Heart right ventricle (tissue), 16 donors: ENCODE data around the gene UPK1B. TPM values are rescaled to one million over a fixed set of nuclear protein-coding genes. Genes with fewer than 3 reads are reported as not detected.

Source experiments
- ATAC-seq, 8 donors: fragments of 200-7000 bp; cut with Tn5 transposase; one replicate each; pipeline ENCODE4 v1.9.1; 2020; ENCODE audit warnings: mild to moderate bottlenecking in 8 of 8, moderate library complexity in 8 of 8, moderate number of reproducible peaks in 1 of 8
- DNase-seq, 2 donors: peaks; one replicate each; pipeline ENCODE4 v3.0.0-alpha.2; 2020
- H3K27ac ChIP-seq, 10 donors: fragments of 200-600 bp; sonication (generic) in 2 of 10; one replicate each; pipeline versions ENCODE4 v1.5.0 to v1.8.0; 2020 to 2022; ENCODE audit warnings: mild to moderate bottlenecking in 3 of 10
- H3K27me3 ChIP-seq, 7 donors: fragments of 200-600 bp; one replicate each; pipeline ENCODE4 v1.8.0; 2021 to 2022; ENCODE audit warnings: mild to moderate bottlenecking in 2 of 7
- H3K36me3 ChIP-seq, 9 donors: fragments of 200-600 bp; sonication (generic) in 1 of 9; one replicate each; pipeline versions ENCODE4 v1.5.0 to v1.8.0; 2020 to 2022; ENCODE audit warnings: mild to moderate bottlenecking in 2 of 9
- H3K4me1 ChIP-seq, 9 donors: fragments of 200-600 bp; sonication (generic) in 1 of 9; one replicate each; pipeline versions ENCODE4 v1.5.0 to v1.8.0; 2020 to 2022; ENCODE audit warnings: mild to moderate bottlenecking in 4 of 9
- H3K4me3 ChIP-seq, 10 donors: fragments of 200-600 bp; sonication (generic) in 2 of 10; one replicate each; pipeline versions ENCODE4 v1.5.0 to v1.8.0; 2020 to 2022; ENCODE audit warnings: mild to moderate bottlenecking in 7 of 10, moderate library complexity in 2 of 10
- H3K9me3 ChIP-seq, 11 donors: fragments of 200-600 bp in 10 of 11; sonication (generic) in 2 of 11; one replicate each; pipeline versions ENCODE4 v1.5.0 to v1.8.0; 2013 to 2022; ENCODE audit warnings: mild to moderate bottlenecking in 2 of 11, control low read depth in 1 of 11, moderate library complexity in 1 of 11
- CTCF ChIP-seq, 9 donors: fragments of 200-600 bp; sonication (generic) in 2 of 9; IDR thresholded peaks; one replicate each; pipeline versions ENCODE4 v1.5.0 to v1.8.0; 2021 to 2022; ENCODE audit warnings: antibody characterized with exemption in 9 of 9, mild to moderate bottlenecking in 5 of 9, moderate library complexity in 1 of 9
- WGBS, 2 donors: extraction: QIAGEN DNeasy Blood & Tissue Kit; methylation state at CpG; one replicate each; pipeline ENCODE4 v1.1.7; 2013; ENCODE audit warnings: inconsistent platforms in 1 of 2; 5-methylcytosine and 5-hydroxymethylcytosine counted together
- intact Hi-C, 10 donors: fragments of 100-400 bp; cut with DNase I; formaldehyde crosslinking; loops; one replicate each; pipeline versions ENCODE4 v1.11.1 to v1.14.2; 2022
- polyA plus RNA-seq, 2 donors: library from polyadenylated mRNA; stranded (reverse); fragments of 200-250 nt; gene quantifications; one replicate each; pipeline ENCODE4 v1.2.3, GENCODE V29; 2013
- total RNA-seq, 10 donors: library from RNA; stranded (reverse); fragmentation: NEBNext Ultra II Directional in 3 of 10; extraction: Animal tissue kit (Norgen Biotek cat#: 25700) in 3 of 10; gene quantifications; one replicate each; pipeline versions ENCODE4 v1.2.1 to v1.2.4, GENCODE V29; 2021 to 2023
- donor health status: Arrhythmogenic right ventricular cardiomyopathy.
- donor health status: ischemic (EF 13 %, LVEDD 7.1; RV severe dilation, severe dysfunction).
- donor health status: healthy with polysubstance abuse.
- donor health status: DM: no; HTN: yes; CAD: no.
- donor health status: DM: no; HTN: no; CAD: no.
- donor health status: ischemic (EF 25% LVEDD 6.9; RV normal size, moderate dysfunction).
- donor health status: ischemic (EF 25% LVEDD 5.7; RV mildly dilated, moderate dysfunction).
- donor health status: healthy.
- donor health status: DM: yes; HTN: yes; CAD: no.
- donor health status: Ischemic cardiomyopathy.
- donor health status: ischemic (EF 35%, LVEDD 5.7; RV mildly dilated, moderate dysfunction).
- donor health status: nonischemic (EF 11% LVEDD 7.7; RV severe dilation, severe dysfunction).
- donor health status: DM: yes; HTN: yes; CAD: no.
- donor health status: PGD.
- donor health status: ischemic (EF 29% LVEDD 5.4; RV normal size, mild dysfunction).
- donor health status: nonischemic (EF 23%, LVEDD 6.1; RV moderate dilation, normal function).

The UPK1B gene
- total and polyA plus RNA-seq, 12 donors = 1.1 TPM; not detected in 11

GRCh38 chr3:119205209-119205608 is 31.8 kb downstream of the UPK1B start:
- H3K4me1 ChIP-seq = peaks cover 0 to 21% (median 9%) of the 10 kb centered on the region in 9 donors
- H3K4me3 ChIP-seq = no peak overlapping the region
- H3K9me3 ChIP-seq = no peaks in the 10 kb centered on the region
- DNase-seq (no peak), ATAC-seq (peak in 3 of 8 donors; percentile 15 to 38 (median 21))
- H3K27ac ChIP-seq = no peak overlapping the region
- H3K36me3 ChIP-seq = peaks cover 0 to 25% (median 6%) of the 10 kb centered on the region in 9 donors
- intact Hi-C loops = no loop called here
- H3K27me3 ChIP-seq = no peaks in the 10 kb centered on the region
- WGBS, 2 donors = 41 to 68% methylated on average over 8 of the region's 8 CpGs
- no peak for TF ChIP-seq CTCF (IDR thresholded peaks at IDR 0.05)

- no peak overlapping the region for H3K27ac ChIP-seq
- H3K36me3 ChIP-seq = peaks cover 0 to 29% (median 6%) of the 10 kb centered on the region in 9 donors
- ATAC-seq = peak in 1 of 8 donors; percentile 27
- intact Hi-C loops = no loop called here
- no peak overlapping the region for H3K4me3 ChIP-seq
- no peak for TF ChIP-seq CTCF (IDR thresholded peaks at IDR 0.05)
- no peaks in the 10 kb centered on the region for H3K9me3 ChIP-seq
- peaks cover 0 to 21% (median 9%) of the 10 kb centered on the region in 9 donors for H3K4me1 ChIP-seq
- WGBS, 2 donors = 74 to 75% methylated on average over 5 of the region's 5 CpGs
- H3K27me3 ChIP-seq = no peaks in the 10 kb centered on the region
- no peak for DNase-seq
Observed at GRCh38 chr3:119205685-119206084, 32.3 kb downstream of the UPK1B start.

DNA sequence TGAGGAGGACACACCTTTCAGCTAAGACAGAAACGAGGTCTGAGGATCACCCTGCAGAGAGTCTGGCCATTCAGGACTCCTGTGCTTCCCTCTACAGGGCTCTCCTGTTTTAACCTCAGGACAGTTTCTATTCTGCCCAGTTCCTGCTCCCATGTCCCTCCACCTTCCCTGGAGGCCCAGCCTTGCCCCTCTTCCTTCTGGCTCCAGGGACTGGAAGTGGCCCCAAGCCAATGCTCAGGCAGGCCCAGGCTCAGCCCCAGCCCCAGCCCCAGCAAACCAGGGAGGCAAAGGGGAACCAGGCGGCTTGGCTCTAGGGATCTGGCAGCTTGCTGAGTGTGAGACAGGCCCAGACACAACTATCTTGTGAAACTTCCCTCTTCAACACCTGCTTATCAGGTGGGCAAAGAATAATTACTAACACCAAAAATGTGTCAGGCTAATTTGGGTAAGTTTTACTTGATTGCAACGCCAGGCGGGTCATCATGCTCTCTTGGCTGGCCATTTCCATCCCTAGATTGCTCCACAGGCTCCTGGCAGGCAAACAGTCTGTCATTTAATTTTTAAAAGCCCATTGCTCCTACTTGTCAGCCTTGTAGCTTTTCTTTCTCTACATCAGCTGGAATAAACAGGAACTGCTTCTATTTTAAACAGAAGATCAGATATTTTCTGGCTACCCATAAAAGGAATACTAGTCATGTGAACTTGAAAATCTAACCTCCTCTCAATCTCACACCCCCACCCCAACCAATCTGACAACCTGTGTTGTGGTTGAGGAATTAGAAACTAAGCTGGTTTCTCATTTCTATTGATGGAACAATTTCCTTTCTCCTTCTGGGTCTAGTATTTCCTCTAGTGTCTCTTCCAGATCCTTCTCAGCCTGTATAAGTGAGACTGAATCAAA is 33.5 kb downstream of the UPK1B start:
- Histone ChIP-seq H3K4me1 (peaks cover 0 to 21% (median 9%) of the 10 kb centered on the region in 9 donors), H3K27me3 (no peaks in the 10 kb centered on the region), H3K36me3 (peaks cover 0 to 41% (median 12%) of the 10 kb centered on the region in 9 donors), H3K27ac (peak overlapping the region in 2 of 10 donors; percentile 9 to 15), H3K4me3 (no peak overlapping the region), H3K9me3 (no peaks in the 10 kb centered on the region)
- peak in 1 of 9 donors; percentile 4 for TF ChIP-seq CTCF (IDR thresholded peaks at IDR 0.05)
- intact Hi-C loops = no loop called here
- DNase-seq = no peak
- ATAC-seq = peak; percentile 51 to 81 (median 64)
- 51 to 54% methylated on average over 4 of the region's 4 CpGs for WGBS, 2 donors

DNA sequence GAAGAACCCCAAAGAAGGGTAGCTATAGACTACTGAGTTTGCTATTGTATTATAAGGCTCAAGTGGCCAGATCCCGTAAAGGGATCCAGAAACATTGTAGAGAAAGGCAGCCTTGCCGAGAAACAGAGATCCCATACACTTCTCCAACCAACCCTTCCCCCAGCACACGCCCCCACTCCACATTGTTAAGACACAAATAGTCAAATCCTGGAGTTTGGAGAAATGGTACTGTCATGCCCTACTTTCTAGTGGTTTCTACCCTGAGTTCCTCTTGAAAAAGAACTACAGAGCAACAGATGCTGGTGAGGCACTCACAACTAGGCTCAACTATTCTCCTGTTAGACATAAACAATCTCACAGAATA is 34.1 kb downstream of the UPK1B start:
- intact Hi-C loops = no loop called here
- Histone ChIP-seq H3K9me3 (no peaks in the 10 kb centered on the region), H3K4me1 (peaks cover 0 to 21% (median 9%) of the 10 kb centered on the region in 9 donors), H3K36me3 (peaks cover 0 to 48% (median 19%) of the 10 kb centered on the region in 9 donors), H3K4me3 (no peak overlapping the region), H3K27ac (no peak overlapping the region), H3K27me3 (no peaks in the 10 kb centered on the region)
- 88 to 89% methylated on average over 3 of the region's 3 CpGs for WGBS, 2 donors
- DNase-seq = no peak
- no peak for ATAC-seq
- no peak for TF ChIP-seq CTCF (IDR thresholded peaks at IDR 0.05)
